Mesendoderm (in vitro differentiated cells): ENCODE data around the gene LRP1.

ENCODE experiments used
- DNase-seq: peaks from one replicate; pipeline ENCODE4 v3.0.0; 2013
- H2AK5ac ChIP-seq: 2 replicates; pipeline ENCODE4 v1.6.1; 2013; ENCODE audit warnings: low read length, inconsistent platforms
- H2BK120ac ChIP-seq: 2 replicates; pipeline ENCODE4 v1.6.1; 2013; ENCODE audit warnings: low read depth, mild to moderate bottlenecking, low read length, moderate library complexity, mixed read lengths
- H2BK15ac ChIP-seq: replicated peaks from 2 replicates; pipeline ENCODE4 v1.6.1; 2013; ENCODE audit warnings: low read depth, mild to moderate bottlenecking, moderate library complexity
- H2BK5ac ChIP-seq: 2 replicates; pipeline ENCODE4 v1.6.1; 2013; ENCODE audit warnings: low read length, inconsistent platforms
- H3K18ac ChIP-seq: 2 replicates; pipeline ENCODE4 v1.6.1; 2013; ENCODE audit warnings: mild to moderate bottlenecking, low read length, mixed read lengths
- H3K23ac ChIP-seq: one replicate; pipeline ENCODE4 v1.6.1; 2013; ENCODE audit warnings: low read length
- H3K27ac ChIP-seq: 2 replicates; pipeline ENCODE4 v1.5.1; 2013; ENCODE audit warnings: low read depth, mild to moderate bottlenecking, inconsistent platforms, low read length, moderate library complexity
- H3K27me3 ChIP-seq: 2 replicates; pipeline ENCODE4 v1.6.1; 2013; ENCODE audit warnings: low read length, control low read depth, mild to moderate bottlenecking, inconsistent platforms; ENCODE audit not compliant: insufficient read depth, poor library complexity
- H3K36me3 ChIP-seq: 2 replicates; pipeline ENCODE4 v1.6.1; 2013; ENCODE audit warnings: low read length, inconsistent platforms; ENCODE audit not compliant: control insufficient read depth, insufficient read depth
- H3K4ac ChIP-seq: one replicate; pipeline ENCODE4 v1.6.1; 2013; ENCODE audit warnings: low read depth, mild to moderate bottlenecking, low read length, moderate library complexity
- H3K4me1 ChIP-seq: 2 replicates; pipeline ENCODE4 v1.6.1; 2013; ENCODE audit warnings: low read depth, low read length, inconsistent platforms; ENCODE audit not compliant: control insufficient read depth
- H3K4me2 ChIP-seq: 2 replicates; pipeline ENCODE4 v1.6.1; 2013; ENCODE audit warnings: low read length
- H3K4me3 ChIP-seq: 2 replicates; pipeline ENCODE4 v1.5.1; 2013; ENCODE audit warnings: mild to moderate bottlenecking, low read length
- H3K56ac ChIP-seq: one replicate; pipeline ENCODE4 v1.6.1; 2013; ENCODE audit warnings: low read length
- H3K79me1 ChIP-seq: 2 replicates; pipeline ENCODE4 v1.6.1; 2013; ENCODE audit warnings: low read length, inconsistent platforms
- H3K79me2 ChIP-seq: 2 replicates; pipeline ENCODE4 v1.6.1; 2013; ENCODE audit warnings: mild to moderate bottlenecking, low read length; ENCODE audit not compliant: control insufficient read depth, insufficient read depth
- H3K9ac ChIP-seq: 2 replicates; pipeline ENCODE4 v1.6.1; 2013; ENCODE audit warnings: low read length, inconsistent platforms
- H4K5ac ChIP-seq: one replicate; pipeline ENCODE4 v1.6.1; 2013; ENCODE audit warnings: low read length
- H4K8ac ChIP-seq: one replicate; pipeline ENCODE4 v1.6.1; 2013; ENCODE audit warnings: low read depth, mild to moderate bottlenecking, control low read depth, low read length, moderate library complexity
- WGBS: extraction: QIAGEN DNeasy Blood & Tissue Kit; methylation state at CpG from one replicate; pipeline ENCODE4 v1.1.7; 2013; ENCODE audit warnings: low lambda C conversion rate, missing lambda C conversion rate; ENCODE audit not compliant: insufficient coverage; ENCODE audit errors: extremely low coverage; 5-methylcytosine and 5-hydroxymethylcytosine counted together

LRP1 gene

GRCh38 chr12:57089271-57090245, 38.7 kb upstream of the LRP1 start:
- Histone ChIP-seq H3K36me3 (peaks cover 6% of the 10 kb centered on the region), H3K4ac (peak overlapping the region; percentile 89), H3K23ac (peak overlapping the region; percentile 85), H3K9ac (peak overlapping the region; percentile 94), H3K4me3 (peak overlapping the region; percentile 58), H3K79me1 (peaks cover 6% of the 10 kb centered on the region), H2AK5ac (no peak overlapping the region), H3K4me1 (peaks cover 11% of the 10 kb centered on the region), H4K8ac (no peak overlapping the region), H3K4me2 (peak overlapping the region; percentile 96), H3K27ac (peak overlapping the region; percentile 53), H3K79me2 (peaks cover 8% of the 10 kb centered on the region), H3K27me3 (no peaks in the 10 kb centered on the region), H2BK120ac (no peak overlapping the region), H3K18ac (peak overlapping the region; percentile 11), H3K56ac (peak overlapping the region; percentile 98), H2BK15ac (no peak overlapping the region), H4K5ac (no peak overlapping the region), H2BK5ac (peak overlapping the region; percentile 9)
- peak; percentile 49 for DNase-seq
- WGBS, result no CpG with 5 or more reads among the region's 45 CpGs

- no CpG with 5 or more reads among the region's 6 CpGs for WGBS
- Histone ChIP-seq H3K27ac (no peak overlapping the region), H3K4me3 (no peak overlapping the region), H2BK15ac (no peak overlapping the region), H2BK120ac (no peak overlapping the region), H3K27me3 (no peaks in the 10 kb centered on the region), H3K36me3 (peaks cover 9% of the 10 kb centered on the region), H3K4me2 (no peak overlapping the region), H2BK5ac (no peak overlapping the region), H4K5ac (no peak overlapping the region), H2AK5ac (no peak overlapping the region), H3K56ac (peak overlapping the region; percentile 71), H4K8ac (no peak overlapping the region), H3K4ac (no peak overlapping the region), H3K23ac (no peak overlapping the region), H3K18ac (no peak overlapping the region), H3K79me2 (peaks cover 8% of the 10 kb centered on the region), H3K79me1 (peaks cover 6% of the 10 kb centered on the region), H3K4me1 (peaks cover 11% of the 10 kb centered on the region), H3K9ac (peak overlapping the region; percentile 57)
- no peak for DNase-seq
These were observed 37.8 kb upstream of the LRP1 start for GRCh38 chr12:57090490-57090889.

DNA sequence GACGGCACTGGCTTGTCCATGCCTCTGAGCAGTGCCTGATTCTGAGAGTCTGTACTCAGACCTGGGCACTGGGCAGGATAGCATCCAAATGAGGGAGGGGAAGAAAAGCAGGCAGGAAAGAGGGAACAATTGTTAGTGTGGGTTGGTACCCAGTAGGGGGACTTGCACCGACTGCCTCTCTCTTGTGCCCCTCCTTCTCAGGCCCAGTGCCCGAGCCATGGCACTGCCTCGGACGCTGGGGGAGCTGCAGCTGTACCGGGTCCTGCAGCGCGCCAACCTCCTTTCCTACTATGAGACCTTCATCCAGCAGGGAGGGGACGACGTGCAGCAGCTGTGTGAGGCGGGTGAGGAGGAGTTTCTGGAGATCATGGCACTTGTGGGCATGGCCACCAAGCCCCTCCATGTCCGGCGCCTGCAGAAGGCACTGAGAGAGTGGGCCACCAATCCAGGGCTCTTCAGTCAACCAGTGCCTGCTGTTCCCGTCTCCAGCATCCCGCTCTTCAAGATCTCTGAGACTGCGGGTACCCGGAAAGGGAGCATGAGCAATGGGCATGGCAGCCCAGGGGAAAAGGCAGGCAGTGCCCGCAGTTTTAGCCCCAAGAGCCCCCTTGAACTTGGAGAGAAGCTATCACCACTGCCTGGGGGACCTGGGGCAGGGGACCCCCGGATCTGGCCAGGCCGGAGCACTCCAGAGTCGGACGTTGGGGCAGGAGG, 37.2 kb upstream of the LRP1 start:
- Histone ChIP-seq H3K4me2 (no peak overlapping the region), H3K4ac (no peak overlapping the region), H4K8ac (no peak overlapping the region), H2BK120ac (no peak overlapping the region), H3K18ac (no peak overlapping the region), H3K27ac (no peak overlapping the region), H3K27me3 (no peaks in the 10 kb centered on the region), H2BK15ac (no peak overlapping the region), H3K79me1 (peaks cover 6% of the 10 kb centered on the region), H3K79me2 (peaks cover 8% of the 10 kb centered on the region), H3K56ac (no peak overlapping the region), H2AK5ac (no peak overlapping the region), H3K4me1 (peaks cover 7% of the 10 kb centered on the region), H3K4me3 (no peak overlapping the region), H4K5ac (no peak overlapping the region), H2BK5ac (no peak overlapping the region), H3K23ac (no peak overlapping the region), H3K9ac (no peak overlapping the region), H3K36me3 (peaks cover 11% of the 10 kb centered on the region)
- no peak for DNase-seq
- WGBS, result no CpG with 5 or more reads among the region's 22 CpGs

- Histone ChIP-seq H3K27ac (no peak overlapping the region), H4K8ac (no peak overlapping the region), H3K4me2 (no peak overlapping the region), H3K4ac (no peak overlapping the region), H3K4me3 (no peak overlapping the region), H3K56ac (no peak overlapping the region), H3K36me3 (peaks cover 11% of the 10 kb centered on the region), H3K27me3 (no peaks in the 10 kb centered on the region), H3K4me1 (peaks cover 7% of the 10 kb centered on the region), H3K18ac (no peak overlapping the region), H4K5ac (no peak overlapping the region), H3K79me1 (peaks cover 6% of the 10 kb centered on the region), H2BK120ac (no peak overlapping the region), H3K23ac (no peak overlapping the region), H2BK5ac (no peak overlapping the region), H2BK15ac (no peak overlapping the region), H3K9ac (no peak overlapping the region), H2AK5ac (no peak overlapping the region), H3K79me2 (peaks cover 8% of the 10 kb centered on the region)
- no peak for DNase-seq
- WGBS, result no CpG with 5 or more reads among the region's 25 CpGs
These were observed 36.4 kb upstream of the LRP1 start for GRCh38 chr12:57091638-57092528.

DNA sequence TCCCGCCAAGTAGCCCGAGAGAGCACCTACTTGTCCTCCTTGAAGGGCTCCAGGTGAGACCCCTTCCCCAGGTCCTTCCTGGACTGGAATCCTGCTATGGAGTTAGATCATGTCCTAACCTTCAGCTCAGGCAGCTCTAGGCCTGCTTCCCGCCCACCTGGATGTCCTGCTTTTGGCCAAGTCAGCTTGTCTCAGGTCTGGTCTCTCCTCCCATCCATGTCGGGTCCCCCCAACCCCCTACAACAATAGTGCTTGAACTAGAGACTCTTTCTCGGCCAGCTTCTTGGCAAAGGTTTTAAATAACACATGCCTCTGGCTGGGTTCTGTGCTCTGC, 35.8 kb upstream of the LRP1 start:
- H3K18ac ChIP-seq, result no peak overlapping the region
- no peak for DNase-seq
- no peak overlapping the region for H3K4me3 ChIP-seq
- no peak overlapping the region for H3K56ac ChIP-seq
- H2BK120ac ChIP-seq, result no peak overlapping the region
- no peak overlapping the region for H3K23ac ChIP-seq
- H2BK15ac ChIP-seq, result no peak overlapping the region
- no peak overlapping the region for H4K8ac ChIP-seq
- H3K4me1 ChIP-seq, result peaks cover 7% of the 10 kb centered on the region
- WGBS, result no CpG with 5 or more reads among the region's 5 CpGs
- H3K9ac ChIP-seq, result peak overlapping the region; percentile 21
- no peak overlapping the region for H2BK5ac ChIP-seq
- H3K27me3 ChIP-seq, result no peaks in the 10 kb centered on the region
- H4K5ac ChIP-seq, result no peak overlapping the region
- peaks cover 6% of the 10 kb centered on the region for H3K79me1 ChIP-seq
- peaks cover 8% of the 10 kb centered on the region for H3K79me2 ChIP-seq
- H3K36me3 ChIP-seq, result peaks cover 11% of the 10 kb centered on the region
- H3K27ac ChIP-seq, result no peak overlapping the region
- H3K4me2 ChIP-seq, result no peak overlapping the region
- H2AK5ac ChIP-seq, result no peak overlapping the region
- no peak overlapping the region for H3K4ac ChIP-seq
